Measurements from ENCODE around the gene GRID1.

Gene GRID1

DNA sequence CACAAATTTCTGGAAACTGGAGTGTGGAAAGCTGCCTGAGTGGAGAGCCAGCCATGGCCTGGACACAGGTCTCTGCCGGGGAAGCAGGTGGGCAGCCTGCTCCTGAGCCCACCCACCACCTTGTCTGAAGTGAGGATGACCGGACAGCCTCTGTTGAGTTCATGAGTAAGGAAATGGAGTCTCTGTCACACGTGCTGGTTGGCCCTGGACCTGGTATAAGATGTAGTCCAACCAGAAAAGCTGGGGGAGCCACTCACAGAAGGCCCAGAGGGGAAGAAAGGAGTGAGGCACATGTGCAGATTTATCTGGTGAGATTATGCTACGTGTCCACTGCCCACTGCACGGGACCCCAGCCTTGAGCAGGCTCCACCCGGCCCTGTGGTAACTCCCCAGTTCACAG, 383.5 kb downstream of the GRID1 start:
- no peak overlapping the region for H3K4me3 ChIP-seq (ENCODE audit: insufficient read length, low read depth)
- no peaks in the 10 kb centered on the region for H3K27me3 ChIP-seq (ENCODE audit: insufficient read depth, insufficient read length)
- H3K4me1 ChIP-seq (ENCODE audit: insufficient read depth, insufficient read length), result no peaks in the 10 kb centered on the region
- H3K9ac ChIP-seq (ENCODE audit: insufficient read length, low read depth), result no peak overlapping the region
- no peak for TF ChIP-seq SUZ12 (IDR thresholded peaks at IDR 0.05; ENCODE audit: extremely low read depth, insufficient read depth, insufficient read length)
- no peaks in the 10 kb centered on the region for H3K36me3 ChIP-seq (ENCODE audit: insufficient read depth, insufficient read length, low read length)
- no peak for DNase-seq (ENCODE audit: low read depth, low spot score)
- no peaks in the 10 kb centered on the region for H3K9me3 ChIP-seq (ENCODE audit: insufficient read depth, low read length)

DNA sequence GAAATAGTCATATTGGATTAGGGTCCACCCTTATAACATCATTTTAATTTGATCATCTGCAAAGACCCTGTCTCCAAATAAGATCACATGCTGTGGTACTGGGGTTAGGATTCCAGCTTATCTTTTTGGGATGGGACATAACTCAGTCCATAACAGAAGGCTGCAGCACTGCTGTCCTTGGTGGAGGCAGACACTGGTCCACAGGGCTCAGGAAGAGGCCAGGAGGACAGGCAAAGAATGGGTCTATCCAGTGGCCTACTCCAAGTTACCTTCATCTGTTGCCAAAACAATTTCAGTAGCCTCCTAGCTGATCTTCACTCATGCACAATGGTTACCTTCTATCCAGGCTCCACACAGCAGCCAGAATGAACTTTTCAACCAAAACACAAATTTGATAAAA, 387.0 kb downstream of the GRID1 start:
- TF ChIP-seq SUZ12 (IDR thresholded peaks at IDR 0.05; ENCODE audit: extremely low read depth, insufficient read depth, insufficient read length) (no peak), ZNF274 (IDR thresholded peaks at IDR 0.05; ENCODE audit: low read depth, low read length) (no peak), YY1 (IDR thresholded peaks at IDR 0.05; ENCODE audit: insufficient read depth, insufficient read length) (no peak)
- Histone ChIP-seq H3K4me1 (ENCODE audit: insufficient read depth, insufficient read length) (no peaks in the 10 kb centered on the region), H3K36me3 (ENCODE audit: insufficient read depth, insufficient read length, low read length) (no peaks in the 10 kb centered on the region), H3K4me3 (ENCODE audit: insufficient read length, low read depth) (no peak overlapping the region), H3K9me3 (ENCODE audit: insufficient read depth, low read length) (no peaks in the 10 kb centered on the region), H3K27me3 (ENCODE audit: insufficient read depth, insufficient read length) (no peaks in the 10 kb centered on the region), H3K9ac (ENCODE audit: insufficient read length, low read depth) (no peak overlapping the region)
- DNase-seq (ENCODE audit: low read depth, low spot score), result no peak

DNA sequence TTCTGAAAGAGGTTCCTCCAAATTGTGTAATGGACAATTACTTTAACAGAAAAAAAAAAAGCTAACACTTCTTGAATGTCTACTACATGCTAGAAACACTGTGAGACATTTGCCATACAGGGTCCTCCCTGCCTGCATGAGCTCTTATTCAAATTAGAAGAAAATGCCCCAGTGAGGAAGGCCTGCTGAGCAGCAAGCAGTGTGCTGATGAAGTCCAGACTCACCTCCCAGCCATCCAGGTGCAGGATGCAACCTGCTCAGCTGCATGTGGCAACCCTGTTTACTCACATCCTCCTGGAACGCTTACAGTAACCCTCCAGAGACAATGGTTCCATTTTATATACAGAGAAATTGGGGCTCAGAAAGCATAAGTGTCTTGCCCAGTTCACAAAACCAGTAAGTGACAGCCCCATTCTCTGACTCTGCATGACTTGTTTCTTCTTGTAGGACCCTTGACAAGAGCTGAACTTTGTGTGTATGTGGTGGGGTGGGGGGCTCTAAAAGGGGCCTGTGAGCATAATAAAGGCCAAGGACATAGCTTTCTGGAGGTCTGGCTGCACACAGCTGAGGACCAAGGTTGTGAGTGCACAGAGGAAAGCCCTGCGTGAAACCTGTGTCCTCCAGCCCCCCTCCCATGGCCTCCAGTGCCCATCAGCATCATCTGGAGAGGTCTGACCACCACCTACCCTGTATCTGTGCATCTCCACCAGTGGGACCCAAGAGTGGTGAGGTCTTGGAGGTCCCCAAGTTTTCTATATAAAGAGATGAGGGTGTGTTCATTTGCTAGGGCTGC, 387.8 kb downstream of the GRID1 start:
- Histone ChIP-seq H3K9me3 (ENCODE audit: insufficient read depth, low read length) (no peaks in the 10 kb centered on the region), H3K4me1 (ENCODE audit: insufficient read depth, insufficient read length) (no peaks in the 10 kb centered on the region), H3K4me3 (ENCODE audit: insufficient read length, low read depth) (no peak overlapping the region), H3K27me3 (ENCODE audit: insufficient read depth, insufficient read length) (no peaks in the 10 kb centered on the region), H3K36me3 (ENCODE audit: insufficient read depth, insufficient read length, low read length) (no peaks in the 10 kb centered on the region), H3K9ac (ENCODE audit: insufficient read length, low read depth) (no peak overlapping the region)
- no peak for DNase-seq (ENCODE audit: low read depth, low spot score)
- TF ChIP-seq SUZ12 (IDR thresholded peaks at IDR 0.05; ENCODE audit: extremely low read depth, insufficient read depth, insufficient read length) (no peak), YY1 (IDR thresholded peaks at IDR 0.05; ENCODE audit: insufficient read depth, insufficient read length) (no peak), ZNF274 (IDR thresholded peaks at IDR 0.05; ENCODE audit: low read depth, low read length) (no peak)

DNA sequence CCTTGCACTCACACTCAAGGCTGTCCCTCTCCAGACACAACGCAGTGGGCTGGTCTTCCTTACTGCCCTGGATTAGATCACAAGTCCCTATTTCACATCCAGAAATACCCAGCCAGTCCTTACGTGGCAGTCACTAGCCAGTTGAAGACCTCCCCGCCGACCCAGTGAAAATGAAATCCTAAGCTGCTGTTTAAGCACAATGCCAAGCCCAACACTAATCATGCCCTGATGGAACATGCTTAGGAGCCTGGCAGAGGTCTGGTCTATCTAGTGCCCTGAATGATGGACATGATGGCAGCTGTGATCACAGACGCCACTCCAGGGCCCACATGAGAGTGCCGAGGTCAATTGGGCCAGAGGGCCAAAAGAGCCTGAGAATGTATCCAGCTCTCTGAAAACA, 389.0 kb downstream of the GRID1 start:
- no peak for DNase-seq (ENCODE audit: low read depth, low spot score)
- Histone ChIP-seq H3K9ac (ENCODE audit: insufficient read length, low read depth) (no peak overlapping the region), H3K36me3 (ENCODE audit: insufficient read depth, insufficient read length, low read length) (no peaks in the 10 kb centered on the region), H3K27me3 (ENCODE audit: insufficient read depth, insufficient read length) (no peaks in the 10 kb centered on the region), H3K4me1 (ENCODE audit: insufficient read depth, insufficient read length) (no peaks in the 10 kb centered on the region), H3K4me3 (ENCODE audit: insufficient read length, low read depth) (no peak overlapping the region), H3K9me3 (ENCODE audit: insufficient read depth, low read length) (no peaks in the 10 kb centered on the region)
- TF ChIP-seq ZNF274 (IDR thresholded peaks at IDR 0.05; ENCODE audit: low read depth, low read length) (no peak), SUZ12 (IDR thresholded peaks at IDR 0.05; ENCODE audit: extremely low read depth, insufficient read depth, insufficient read length) (no peak), YY1 (IDR thresholded peaks at IDR 0.05; ENCODE audit: insufficient read depth, insufficient read length) (no peak)

DNA sequence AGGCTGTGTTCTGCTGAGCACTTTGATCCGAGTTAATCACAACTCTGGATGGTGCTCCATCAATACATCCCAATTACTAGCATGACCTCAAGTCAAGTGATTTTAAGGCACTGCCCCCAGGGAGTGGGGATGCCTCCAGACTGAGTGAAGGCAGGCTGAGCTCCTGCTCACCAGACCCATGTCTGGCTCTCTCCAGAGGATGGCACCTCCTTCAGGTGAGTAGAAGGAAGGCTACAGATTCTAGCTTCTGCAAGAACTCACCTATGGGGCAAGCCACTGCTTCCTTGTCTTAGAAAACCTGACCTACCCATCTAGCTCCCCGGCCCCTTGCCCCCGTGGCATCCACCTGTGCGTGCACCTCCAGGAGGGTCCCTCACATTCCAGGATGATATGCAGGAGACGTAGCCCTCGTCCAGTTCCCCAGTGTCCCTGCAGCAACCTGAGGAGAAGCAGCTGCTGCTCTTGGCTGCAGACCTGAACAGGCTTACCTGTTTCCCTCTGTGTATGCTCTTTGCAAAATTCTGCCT, 390.3 kb downstream of the GRID1 start:
- Histone ChIP-seq H3K27me3 (ENCODE audit: insufficient read depth, insufficient read length) (no peaks in the 10 kb centered on the region), H3K4me3 (ENCODE audit: insufficient read length, low read depth) (no peak overlapping the region), H3K9ac (ENCODE audit: insufficient read length, low read depth) (no peak overlapping the region), H3K36me3 (ENCODE audit: insufficient read depth, insufficient read length, low read length) (no peaks in the 10 kb centered on the region), H3K4me1 (ENCODE audit: insufficient read depth, insufficient read length) (no peaks in the 10 kb centered on the region), H3K9me3 (ENCODE audit: insufficient read depth, low read length) (peaks cover 7% of the 10 kb centered on the region; the same call in 1 of the 2 replicates)
- TF ChIP-seq SUZ12 (IDR thresholded peaks at IDR 0.05; ENCODE audit: extremely low read depth, insufficient read depth, insufficient read length) (no peak), YY1 (IDR thresholded peaks at IDR 0.05; ENCODE audit: insufficient read depth, insufficient read length) (no peak), ZNF274 (IDR thresholded peaks at IDR 0.05; ENCODE audit: low read depth, low read length) (no peak)
- no peak for DNase-seq (ENCODE audit: low read depth, low spot score)

DNA sequence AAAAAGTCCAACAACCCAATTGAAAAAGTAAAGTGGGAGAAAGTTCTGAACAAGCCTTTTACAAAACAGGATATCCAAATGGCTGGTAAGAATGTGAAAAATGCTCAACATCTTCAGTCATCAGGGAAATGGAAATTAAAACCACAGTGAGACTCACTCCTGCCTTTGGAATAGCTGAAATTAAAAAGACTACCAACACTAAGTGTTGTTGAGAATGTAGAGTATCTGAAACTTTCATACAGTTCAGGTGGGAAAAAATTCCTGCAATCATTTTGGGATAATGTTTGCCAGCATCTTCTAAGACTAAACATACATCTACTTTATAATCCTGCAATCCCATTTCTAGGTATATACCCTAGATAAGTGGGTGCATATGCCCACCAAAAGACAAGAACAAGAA, 395.1 kb downstream of the GRID1 start:
- Histone ChIP-seq H3K4me1 (ENCODE audit: insufficient read depth, insufficient read length) (no peaks in the 10 kb centered on the region), H3K27me3 (ENCODE audit: insufficient read depth, insufficient read length) (no peaks in the 10 kb centered on the region), H3K9me3 (ENCODE audit: insufficient read depth, low read length) (peaks cover 7% of the 10 kb centered on the region; the same call in 1 of the 2 replicates), H3K9ac (ENCODE audit: insufficient read length, low read depth) (no peak overlapping the region), H3K4me3 (ENCODE audit: insufficient read length, low read depth) (no peak overlapping the region), H3K36me3 (ENCODE audit: insufficient read depth, insufficient read length, low read length) (no peaks in the 10 kb centered on the region)
- TF ChIP-seq SUZ12 (IDR thresholded peaks at IDR 0.05; ENCODE audit: extremely low read depth, insufficient read depth, insufficient read length) (no peak), YY1 (IDR thresholded peaks at IDR 0.05; ENCODE audit: insufficient read depth, insufficient read length) (no peak)
- DNase-seq (ENCODE audit: low read depth, low spot score), result no peak

DNA sequence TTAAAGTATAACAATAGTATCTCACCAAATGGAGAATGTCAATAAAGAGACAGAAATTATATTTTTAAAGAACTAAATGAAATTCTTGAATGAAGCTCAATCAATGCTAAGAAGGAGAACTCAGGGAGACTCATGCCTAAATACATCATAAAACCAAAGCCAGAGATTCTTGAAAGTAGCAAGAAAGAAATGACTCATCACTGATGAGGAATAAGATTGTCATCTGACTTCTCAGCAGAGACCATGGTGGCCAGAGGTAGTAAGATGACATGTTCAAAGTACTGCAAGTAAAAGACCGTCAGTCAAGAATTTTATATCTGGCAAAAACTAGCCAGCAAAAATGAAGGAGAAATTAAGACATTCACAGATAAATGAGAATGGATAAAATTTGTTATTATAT, 399.0 kb downstream of the GRID1 start:
- Histone ChIP-seq H3K27me3 (ENCODE audit: insufficient read depth, insufficient read length) (no peaks in the 10 kb centered on the region), H3K9me3 (ENCODE audit: insufficient read depth, low read length) (peaks cover 7% of the 10 kb centered on the region; the same call in 1 of the 2 replicates), H3K4me3 (ENCODE audit: insufficient read length, low read depth) (no peak overlapping the region), H3K9ac (ENCODE audit: insufficient read length, low read depth) (no peak overlapping the region), H3K4me1 (ENCODE audit: insufficient read depth, insufficient read length) (no peaks in the 10 kb centered on the region), H3K36me3 (ENCODE audit: insufficient read depth, insufficient read length, low read length) (no peaks in the 10 kb centered on the region)
- no peak for DNase-seq (ENCODE audit: low read depth, low spot score)
- no peak for TF ChIP-seq ZNF274 (IDR thresholded peaks at IDR 0.05; ENCODE audit: low read depth, low read length)
- TF ChIP-seq SUZ12 (IDR thresholded peaks at IDR 0.05; ENCODE audit: extremely low read depth, insufficient read depth, insufficient read length), result no peak
- TF ChIP-seq YY1 (IDR thresholded peaks at IDR 0.05; ENCODE audit: insufficient read depth, insufficient read length), result no peak
